Measurements from ENCODE around the gene MYL9. TPM values are rescaled to one million over a fixed set of nuclear protein-coding genes. Genes with fewer than 3 reads are reported as not detected.
"Not testable (repeated sequence)": the region's sequence is repeated elsewhere in the genome, so short reads cannot be mapped to it uniquely, and the experiment has no call there.

The MYL9 gene
- total RNA-seq, 6 donors from 2014 or later: 79.6 to 425 (median 169) TPM

DNA sequence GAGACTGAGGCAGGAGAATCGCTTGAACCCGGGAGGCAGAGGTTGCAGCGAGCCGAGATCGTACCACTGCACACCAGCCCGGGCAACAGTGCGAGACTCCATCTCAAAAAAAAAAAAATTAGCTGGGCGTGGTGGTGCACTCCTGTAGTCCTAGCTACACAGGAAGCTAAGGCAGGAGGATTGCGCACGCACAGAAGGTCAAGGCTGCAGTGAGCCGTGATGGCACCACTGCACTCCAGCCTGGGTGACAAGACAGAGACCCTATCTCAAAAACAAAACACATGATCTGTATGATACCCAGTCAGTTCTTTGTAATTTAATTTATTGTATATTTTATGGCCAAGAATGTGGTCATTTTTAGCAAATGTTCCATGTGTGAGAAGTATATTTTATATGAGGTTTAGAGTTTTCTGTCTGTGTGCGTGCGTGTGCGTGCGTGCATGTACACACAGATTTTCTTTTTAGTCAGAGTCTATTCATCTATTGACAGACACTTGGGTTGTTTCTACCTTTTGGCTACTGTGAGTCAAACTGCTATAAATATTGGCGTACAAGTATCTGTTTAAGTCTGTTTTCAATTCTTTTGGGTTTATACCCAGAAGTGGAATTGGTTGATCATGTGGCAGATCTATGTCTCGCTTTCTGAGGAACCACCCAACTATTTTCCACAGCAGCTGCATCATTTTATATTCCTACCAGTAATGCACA lies 22.2 kb upstream of the MYL9 start:
- DNase-seq (no peak), ATAC-seq (ENCODE audit: low FRiP score in 2 of 2) (no peak)
- Histone ChIP-seq H3K27ac (no peak overlapping the region), H3K36me3 (peaks cover 0 to 83% (median 22%) of the 10 kb centered on the region in 4 donors), H3K9me3 (no peaks in the 10 kb centered on the region), H3K4me1 (peaks cover 0 to 9% (median 2%) of the 10 kb centered on the region in 4 donors), H3K4me3 (no peak overlapping the region), H3K27me3 (no peaks in the 10 kb centered on the region)
- TF ChIP-seq POLR2A (IDR thresholded peaks at IDR 0.05) (no peak), POLR2AphosphoS5 (IDR thresholded peaks at IDR 0.05) (no peak), CTCF (IDR thresholded peaks at IDR 0.05) (no peak)
- 95% methylated on average over 17 of the region's 17 CpGs for WGBS, 2 donors

DNA sequence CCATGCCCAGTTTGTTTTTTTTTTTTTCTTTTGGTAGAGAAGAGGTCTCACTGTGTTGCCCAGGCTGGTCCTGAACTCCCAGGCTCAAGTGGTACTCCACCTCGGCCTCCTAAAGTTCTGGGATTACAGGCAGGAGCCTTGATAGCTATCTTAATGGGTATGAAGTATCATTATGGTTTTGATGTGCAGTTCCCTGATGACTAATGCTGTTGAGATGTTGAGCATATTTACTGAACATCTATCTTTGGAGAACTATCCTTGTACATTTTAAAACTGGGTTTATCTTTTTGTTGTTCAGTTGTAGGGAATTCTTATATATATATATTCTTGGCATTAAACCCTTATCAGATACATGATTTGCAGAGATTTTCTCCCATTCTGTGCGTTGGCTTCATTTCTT lies 21.4 kb upstream of the MYL9 start:
- no peak overlapping the region for H3K27ac ChIP-seq
- peaks cover 0 to 86% (median 26%) of the 10 kb centered on the region in 4 donors for H3K36me3 ChIP-seq
- WGBS, 2 donors: 76 to 82% methylated on average over 2 of the region's 2 CpGs
- H3K4me3 ChIP-seq: no peak overlapping the region
- ATAC-seq (ENCODE audit: low FRiP score in 2 of 2): no peak
- no peak for DNase-seq
- no peaks in the 10 kb centered on the region for H3K9me3 ChIP-seq
- H3K4me1 ChIP-seq: peaks cover 0 to 9% (median 2%) of the 10 kb centered on the region in 4 donors
- TF ChIP-seq EP300 (IDR thresholded peaks at IDR 0.05): no peak
- no peak for TF ChIP-seq POLR2A (IDR thresholded peaks at IDR 0.05)
- no peak for TF ChIP-seq POLR2AphosphoS5 (IDR thresholded peaks at IDR 0.05)
- no peak for TF ChIP-seq CTCF (IDR thresholded peaks at IDR 0.05)
- no peaks in the 10 kb centered on the region for H3K27me3 ChIP-seq

GRCh38 chr20:36521526-36521925 lies 19.8 kb upstream of the MYL9 start:
- WGBS, 2 donors: 80 to 100% methylated on average over 1 of the region's 1 CpG
- no peak for ATAC-seq (ENCODE audit: low FRiP score in 2 of 2)
- Histone ChIP-seq H3K9me3 (no peaks in the 10 kb centered on the region), H3K4me3 (no peak overlapping the region), H3K27ac (no peak overlapping the region), H3K4me1 (peaks cover 0 to 9% (median 2%) of the 10 kb centered on the region in 4 donors), H3K36me3 (peaks cover 14 to 88% (median 35%) of the 10 kb centered on the region in 4 donors), H3K27me3 (no peaks in the 10 kb centered on the region)
- TF ChIP-seq EP300 (IDR thresholded peaks at IDR 0.05) (no peak), POLR2A (IDR thresholded peaks at IDR 0.05) (no peak), POLR2AphosphoS5 (IDR thresholded peaks at IDR 0.05) (no peak), CTCF (IDR thresholded peaks at IDR 0.05) (no peak)
- no peak for DNase-seq

- H3K27ac ChIP-seq; DNase-seq; H3K27me3 ChIP-seq; H3K9me3 ChIP-seq; H3K4me3 ChIP-seq; H3K4me1 ChIP-seq; ATAC-seq (ENCODE audit: low FRiP score in 2 of 2): not testable (repeated sequence)
- H3K36me3 ChIP-seq: peaks cover 14 to 97% (median 44%) of the 10 kb centered on the region in 4 donors
- 94 to 95% methylated on average over 7 of the region's 7 CpGs for WGBS, 2 donors
These were observed 18.9 kb upstream of the MYL9 start for GRCh38 chr20:36522412-36522811.

GRCh38 chr20:36523341-36523740 lies 18.0 kb upstream of the MYL9 start:
- no peaks in the 10 kb centered on the region for H3K9me3 ChIP-seq
- TF ChIP-seq CTCF (IDR thresholded peaks at IDR 0.05) (no peak), POLR2A (IDR thresholded peaks at IDR 0.05) (no peak), POLR2AphosphoS5 (IDR thresholded peaks at IDR 0.05) (no peak), EP300 (IDR thresholded peaks at IDR 0.05) (no peak)
- no peak for ATAC-seq (ENCODE audit: low FRiP score in 2 of 2)
- H3K27me3 ChIP-seq: no peaks in the 10 kb centered on the region
- H3K27ac ChIP-seq: peak overlapping the region in 1 of 4 donors; percentile 18
- WGBS, 2 donors: 67 to 71% methylated on average over 3 of the region's 3 CpGs
- DNase-seq: no peak
- peaks cover 14 to 97% (median 50%) of the 10 kb centered on the region in 4 donors for H3K36me3 ChIP-seq
- H3K4me3 ChIP-seq: no peak overlapping the region
- H3K4me1 ChIP-seq: peaks cover 0 to 9% (median 2%) of the 10 kb centered on the region in 4 donors
